Ascending aorta (tissue), 2 donors: ENCODE data around the gene DCPS. TPM values are rescaled to one million over a fixed set of nuclear protein-coding genes. Genes with fewer than 3 reads are reported as not detected.
"Not testable (repeated sequence)": the region's sequence is repeated elsewhere in the genome, so short reads cannot be mapped to it uniquely, and the experiment has no call there.

Experiments
- DNase-seq, 2 donors: peaks; one replicate each; pipeline ENCODE4 v3.0.0-alpha.2; 2019; ENCODE audit warnings: low spot score in 2 of 2
- H3K27ac ChIP-seq, 2 donors: fragments of 200-600 bp; sonication (generic); one replicate each; pipeline ENCODE4 v1.5.1; 2016 to 2017; ENCODE audit warnings: mild to moderate bottlenecking in 1 of 2
- H3K27me3 ChIP-seq: fragments of 200-600 bp; sonication (generic); one replicate; pipeline ENCODE4 v1.5.1; 2017
- H3K36me3 ChIP-seq, 2 donors: fragments of 200-600 bp; sonication (generic); one replicate each; pipeline ENCODE4 v1.5.1; 2016
- H3K4me1 ChIP-seq, 2 donors: fragments of 200-600 bp; sonication (generic); one replicate each; pipeline ENCODE4 v1.5.1; 2016 to 2017; ENCODE audit warnings: mild to moderate bottlenecking in 1 of 2
- H3K4me3 ChIP-seq, 2 donors: fragments of 200-600 bp; sonication (generic); one replicate each; pipeline ENCODE4 v1.5.1; 2016 to 2017; ENCODE audit warnings: mild to moderate bottlenecking in 1 of 2
- H3K9me3 ChIP-seq, 2 donors: fragments of 200-600 bp; sonication (generic); one replicate each; pipeline ENCODE4 v1.5.1; 2016
- intact Hi-C: fragments of 100-400 bp; cut with DNase I; formaldehyde crosslinking; loops from one replicate; pipeline ENCODE4 v1.15.1; 2023
- total RNA-seq: library from RNA; depleted of rRNA; stranded (reverse); fragments of >200 nt; gene quantifications from one replicate; pipeline ENCODE4 v1.1.0, GENCODE V29; 2016
- TF ChIP-seq, protein P1 (sequence below), 3 experiments: fragments of 200-600 bp in 2 of 3; fragments of 450-650 bp in 1 of 3; sonication (generic) in 2 of 3; IDR thresholded peaks; one replicate each; pipeline ENCODE4 v1.5.1; 2016 to 2019; ENCODE audit warnings: antibody characterized with exemption in 3 of 3, mild to moderate bottlenecking in 1 of 3, moderate library complexity in 1 of 3

DCPS gene
- total RNA-seq, 1 donor from 2014 or later, result 19.6 TPM

DNA sequence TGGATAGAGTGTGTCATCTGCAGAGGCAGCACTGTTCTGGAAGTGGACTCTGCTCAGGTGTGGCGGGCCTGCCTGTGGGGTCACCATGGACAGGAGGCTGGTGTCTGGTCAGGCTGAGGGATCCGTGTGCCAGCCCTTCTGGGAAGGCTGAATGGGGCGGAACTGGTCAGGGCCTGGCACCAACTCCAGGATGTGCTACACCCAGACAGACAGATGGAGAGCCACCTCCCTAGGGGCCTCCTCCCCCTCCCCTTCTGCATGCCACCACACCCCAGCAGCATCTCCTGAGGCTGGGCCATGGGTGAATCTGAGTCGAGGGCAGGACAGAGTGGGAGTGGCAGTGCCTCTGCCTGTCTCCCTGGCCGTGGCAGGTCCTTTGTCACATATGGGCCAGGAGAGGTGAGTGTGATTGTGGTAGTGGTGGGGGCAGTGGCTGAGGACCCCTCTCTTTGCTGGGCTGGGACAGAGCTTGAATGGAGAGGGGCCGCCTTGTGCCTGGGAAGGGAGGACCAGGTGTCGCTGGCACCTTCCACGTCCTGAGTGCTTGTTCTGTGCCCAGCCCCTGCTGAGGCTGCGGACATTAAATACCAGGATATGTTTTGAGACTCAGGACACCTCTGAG lies 80.7 kb downstream of the DCPS start:
- Histone ChIP-seq H3K27ac (no peak overlapping the region), H3K9me3 (no peaks in the 10 kb centered on the region), H3K4me1 (no peaks in the 10 kb centered on the region), H3K36me3 (peaks cover 0 to 2% of the 10 kb centered on the region in 2 donors), H3K4me3 (no peak overlapping the region), H3K27me3 (no peaks in the 10 kb centered on the region)
- intact Hi-C loops, result no loop called here
- TF ChIP-seq, protein P1, sequence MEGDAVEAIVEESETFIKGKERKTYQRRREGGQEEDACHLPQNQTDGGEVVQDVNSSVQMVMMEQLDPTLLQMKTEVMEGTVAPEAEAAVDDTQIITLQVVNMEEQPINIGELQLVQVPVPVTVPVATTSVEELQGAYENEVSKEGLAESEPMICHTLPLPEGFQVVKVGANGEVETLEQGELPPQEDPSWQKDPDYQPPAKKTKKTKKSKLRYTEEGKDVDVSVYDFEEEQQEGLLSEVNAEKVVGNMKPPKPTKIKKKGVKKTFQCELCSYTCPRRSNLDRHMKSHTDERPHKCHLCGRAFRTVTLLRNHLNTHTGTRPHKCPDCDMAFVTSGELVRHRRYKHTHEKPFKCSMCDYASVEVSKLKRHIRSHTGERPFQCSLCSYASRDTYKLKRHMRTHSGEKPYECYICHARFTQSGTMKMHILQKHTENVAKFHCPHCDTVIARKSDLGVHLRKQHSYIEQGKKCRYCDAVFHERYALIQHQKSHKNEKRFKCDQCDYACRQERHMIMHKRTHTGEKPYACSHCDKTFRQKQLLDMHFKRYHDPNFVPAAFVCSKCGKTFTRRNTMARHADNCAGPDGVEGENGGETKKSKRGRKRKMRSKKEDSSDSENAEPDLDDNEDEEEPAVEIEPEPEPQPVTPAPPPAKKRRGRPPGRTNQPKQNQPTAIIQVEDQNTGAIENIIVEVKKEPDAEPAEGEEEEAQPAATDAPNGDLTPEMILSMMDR (IDR thresholded peaks at IDR 0.05), result no peak
- DNase-seq, result no peak

GRCh38 chr11:126385991-126386728 lies 82.3 kb downstream of the DCPS start:
- Histone ChIP-seq H3K9me3 (no peaks in the 10 kb centered on the region), H3K4me1 (no peaks in the 10 kb centered on the region), H3K27me3 (no peaks in the 10 kb centered on the region), H3K36me3 (no peaks in the 10 kb centered on the region), H3K27ac (no peak overlapping the region), H3K4me3 (no peak overlapping the region)
- TF ChIP-seq, protein P1 (IDR thresholded peaks at IDR 0.05), result no peak
- DNase-seq, result no peak
- intact Hi-C loops, result no loop called here

- DNase-seq, H3K4me3 ChIP-seq, intact Hi-C loops, H3K27me3 ChIP-seq, H3K4me1 ChIP-seq, H3K9me3 ChIP-seq, H3K27ac ChIP-seq, H3K36me3 ChIP-seq: not testable (repeated sequence)
These were observed 82.8 kb downstream of the DCPS start for GRCh38 chr11:126386729-126387071.

DNA sequence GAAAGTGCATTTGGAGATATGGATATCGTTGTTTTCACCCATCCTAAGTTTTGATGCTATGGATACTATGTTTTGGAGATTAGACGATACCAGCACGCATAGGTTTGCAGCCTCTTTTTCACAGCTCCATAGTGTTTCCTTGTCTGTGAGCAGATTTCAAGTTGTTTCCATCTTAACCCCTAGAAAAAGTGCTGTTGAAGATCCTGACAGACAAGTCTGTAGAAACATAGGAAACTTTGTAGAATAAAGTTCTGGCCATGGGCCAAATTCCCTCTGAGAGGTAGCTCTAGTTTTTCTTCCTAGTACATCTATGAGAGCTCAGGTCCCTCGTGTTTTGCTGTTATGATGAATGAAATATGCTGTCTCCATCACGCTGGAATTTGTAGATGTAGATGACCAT lies 84.0 kb downstream of the DCPS start:
- Histone ChIP-seq H3K27me3 (no peaks in the 10 kb centered on the region), H3K27ac (no peak overlapping the region), H3K4me1 (no peaks in the 10 kb centered on the region), H3K36me3 (no peaks in the 10 kb centered on the region), H3K9me3 (no peaks in the 10 kb centered on the region), H3K4me3 (no peak overlapping the region)
- TF ChIP-seq, protein P1 (IDR thresholded peaks at IDR 0.05), result no peak
- no peak for DNase-seq
- intact Hi-C loops, result no loop called here

DNA sequence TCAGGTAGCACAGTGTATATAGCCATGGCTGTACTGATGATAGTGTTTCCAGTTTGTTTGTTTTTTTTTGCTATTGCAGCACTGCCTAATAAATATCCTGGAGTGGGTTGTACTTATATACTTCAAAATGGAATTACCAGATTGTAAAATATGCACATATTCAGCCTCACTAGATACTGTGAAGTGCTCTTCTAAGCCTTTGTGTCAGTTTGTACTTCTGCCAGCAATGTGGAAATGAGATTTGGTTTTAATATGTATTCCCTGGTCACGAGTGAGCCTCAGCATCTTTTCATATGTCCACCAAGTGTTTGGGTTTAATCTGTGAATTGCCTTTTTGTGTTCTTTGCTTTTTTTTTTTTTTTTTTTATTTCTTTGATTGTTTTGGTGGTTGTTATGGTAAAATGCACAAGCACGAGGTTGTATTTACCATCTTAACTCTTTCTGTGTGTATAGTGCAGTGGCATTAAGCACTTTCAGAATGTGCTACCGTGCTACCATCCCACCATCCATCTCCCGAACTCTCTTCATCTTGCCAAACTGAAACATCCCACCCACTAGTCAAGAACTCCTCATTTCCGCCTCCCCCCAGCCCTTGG lies 86.5 kb downstream of the DCPS start:
- no peaks in the 10 kb centered on the region for H3K9me3 ChIP-seq
- H3K4me3 ChIP-seq, result no peak overlapping the region
- intact Hi-C loops, result no loop called here
- no peak overlapping the region for H3K27ac ChIP-seq
- H3K4me1 ChIP-seq, result no peaks in the 10 kb centered on the region
- no peak for DNase-seq
- TF ChIP-seq, protein P1 (IDR thresholded peaks at IDR 0.05), result no peak
- H3K27me3 ChIP-seq, result no peaks in the 10 kb centered on the region
- no peaks in the 10 kb centered on the region for H3K36me3 ChIP-seq

DNA sequence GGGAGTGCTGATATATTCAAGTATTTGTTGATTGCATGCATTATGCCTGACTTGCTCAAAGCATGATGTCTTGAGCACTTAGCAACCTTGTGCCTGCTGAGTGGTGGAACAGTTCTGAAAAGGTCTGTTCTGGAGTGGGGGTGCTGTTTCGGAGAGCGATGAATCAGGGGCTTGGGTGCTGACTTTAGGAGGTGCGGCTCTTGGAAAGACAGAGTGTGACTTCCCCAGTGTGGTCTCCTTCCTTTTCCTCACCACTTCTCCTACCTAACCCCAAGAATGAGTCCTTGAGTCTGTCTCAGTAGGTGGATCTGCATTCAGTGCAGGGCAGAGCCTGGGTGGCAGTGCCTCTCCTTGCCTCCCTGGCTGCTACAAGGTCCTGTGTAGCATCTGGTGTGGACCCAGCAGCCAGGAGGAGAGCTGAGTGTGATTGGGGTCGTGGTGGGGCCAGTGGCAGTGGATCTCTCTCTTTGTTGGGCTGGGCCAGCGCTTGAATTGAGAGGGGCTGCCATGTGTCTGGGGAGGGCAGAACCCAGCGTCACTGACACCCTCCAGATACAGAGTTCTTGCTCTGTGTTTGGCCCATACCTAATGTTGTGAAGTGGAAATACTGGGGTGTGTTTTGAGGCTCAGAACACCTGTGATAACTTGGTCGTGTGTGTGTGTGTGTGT lies 87.6 kb downstream of the DCPS start:
- TF ChIP-seq, protein P1 (IDR thresholded peaks at IDR 0.05), result no peak
- DNase-seq, result no peak
- intact Hi-C loops, result no loop called here
- Histone ChIP-seq H3K9me3 (no peaks in the 10 kb centered on the region), H3K36me3 (no peaks in the 10 kb centered on the region), H3K27ac (no peak overlapping the region), H3K27me3 (no peaks in the 10 kb centered on the region), H3K4me1 (no peaks in the 10 kb centered on the region), H3K4me3 (no peak overlapping the region)
